Left renal cortex interstitium (tissue), 4 donors: ENCODE results near the gene PPP1R16B. TPM values are rescaled to one million over a fixed set of nuclear protein-coding genes. Genes with fewer than 3 reads are reported as not detected.

ENCODE experiments used
- DNase-seq, 4 donors: peaks; one replicate each; pipeline ENCODE4 v3.0.0-alpha.2; 2013; ENCODE audit warnings: low read depth in 4 of 4, low spot score in 2 of 4, missing footprints in 1 of 4
- polyA plus RNA-seq, 4 donors: library from polyadenylated mRNA; unstranded; fragments of 120-200 nt; gene quantifications; one replicate each; pipeline ENCODE4 v1.2.1, GENCODE V29; 2013; ENCODE audit not compliant: insufficient read length in 4 of 4

The PPP1R16B gene
- polyA plus RNA-seq, 4 donors: 6.5 to 8.6 (median 7.4) TPM

DNA sequence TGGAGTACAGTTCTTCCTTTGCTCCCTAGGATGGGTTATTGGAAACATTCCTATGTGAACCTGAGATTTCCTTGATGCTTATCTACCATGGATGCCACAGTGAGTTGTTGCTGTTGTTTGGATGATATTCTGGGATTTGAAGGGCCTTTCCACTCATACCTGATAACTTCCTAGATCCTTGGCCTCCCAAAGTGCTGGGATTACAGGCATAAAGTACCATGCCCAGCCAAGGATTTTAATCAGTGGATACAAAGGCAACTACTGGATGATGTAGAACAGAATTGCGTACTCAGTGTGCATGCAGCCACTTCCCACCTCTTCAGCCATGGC lies 20.0 kb downstream of the PPP1R16B start:
- no peak for DNase-seq

- DNase-seq: peak in 3 of 4 donors; percentile 36 to 73 (median 42)
Measured at GRCh38 chr20:38825901-38826625, 20.6 kb downstream of the PPP1R16B start.

- DNase-seq: no peak
Measured at GRCh38 chr20:38827770-38828281, 22.3 kb downstream of the PPP1R16B start.

DNA sequence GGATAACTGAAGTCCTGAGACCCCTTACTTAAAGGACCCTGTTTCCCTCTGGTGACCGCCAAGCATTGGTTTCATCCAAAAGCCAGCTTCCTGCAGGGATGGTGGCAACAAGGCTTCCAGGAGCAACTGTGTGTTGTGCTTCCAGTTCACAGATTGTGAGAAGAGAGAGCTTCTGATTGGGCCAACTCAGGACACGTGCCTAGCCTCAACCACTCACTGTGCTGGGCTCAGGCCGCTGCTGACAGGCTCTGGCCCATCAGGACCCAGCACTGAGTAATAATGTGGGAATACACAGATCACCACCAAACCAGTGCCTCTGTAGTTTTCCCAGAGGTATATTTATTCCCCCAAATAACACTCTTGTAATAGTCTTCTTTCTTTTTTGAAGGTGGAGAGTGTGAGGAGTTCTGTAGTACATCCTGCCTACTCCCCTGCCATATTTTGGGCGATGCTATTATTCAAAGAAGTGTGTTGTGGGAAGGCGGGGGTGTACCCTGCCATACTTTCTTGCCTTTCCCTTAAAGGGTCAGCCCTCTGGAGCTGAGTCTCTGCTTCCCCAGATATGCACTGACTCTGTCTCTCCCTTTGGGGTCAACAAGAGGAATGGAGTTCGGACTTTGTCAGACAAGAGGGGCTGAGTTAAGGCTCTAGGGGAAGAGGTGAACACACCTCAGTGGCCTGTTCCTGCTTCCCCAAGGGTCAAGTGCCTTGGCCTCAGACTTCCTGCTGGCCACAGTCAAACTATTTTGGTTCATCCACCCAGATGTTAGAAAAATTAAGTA lies 23.2 kb downstream of the PPP1R16B start:
- no peak for DNase-seq

- DNase-seq: no peak
Measured at GRCh38 chr20:38829296-38829875, 23.9 kb downstream of the PPP1R16B start.

- no peak for DNase-seq
Measured at GRCh38 chr20:38830356-38830755, 24.9 kb downstream of the PPP1R16B start.

DNA sequence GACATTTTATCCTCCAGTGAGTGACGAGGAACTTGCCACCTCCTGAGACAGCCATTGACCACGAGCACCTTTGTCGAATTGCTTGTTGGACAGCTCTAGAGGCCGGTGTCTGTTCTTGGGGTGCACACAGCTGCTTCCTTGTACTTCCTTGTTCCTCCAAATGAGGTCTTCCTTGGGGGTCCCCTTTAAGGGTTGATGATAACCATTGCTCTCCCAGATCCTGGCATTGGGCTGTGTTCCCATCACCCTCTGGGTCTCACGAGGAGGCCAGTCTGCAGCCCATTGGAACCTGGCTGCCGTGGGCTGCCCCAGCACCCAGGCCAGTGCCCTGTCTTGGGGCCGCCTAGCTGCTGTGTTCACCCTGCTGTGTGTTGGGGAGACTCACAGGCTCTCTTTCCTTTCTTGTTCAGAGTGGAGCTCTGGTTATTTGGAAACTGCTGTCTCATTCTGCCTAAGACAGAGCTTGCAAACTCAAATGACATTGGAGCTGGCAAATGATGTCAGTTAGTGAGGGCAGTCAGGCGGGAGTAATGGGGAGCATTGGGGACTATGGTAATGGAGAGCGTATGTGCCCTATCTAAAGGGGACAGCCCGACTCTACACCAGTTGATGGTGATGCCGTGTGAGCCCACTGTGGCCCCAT lies 25.7 kb downstream of the PPP1R16B start:
- DNase-seq: no peak

DNA sequence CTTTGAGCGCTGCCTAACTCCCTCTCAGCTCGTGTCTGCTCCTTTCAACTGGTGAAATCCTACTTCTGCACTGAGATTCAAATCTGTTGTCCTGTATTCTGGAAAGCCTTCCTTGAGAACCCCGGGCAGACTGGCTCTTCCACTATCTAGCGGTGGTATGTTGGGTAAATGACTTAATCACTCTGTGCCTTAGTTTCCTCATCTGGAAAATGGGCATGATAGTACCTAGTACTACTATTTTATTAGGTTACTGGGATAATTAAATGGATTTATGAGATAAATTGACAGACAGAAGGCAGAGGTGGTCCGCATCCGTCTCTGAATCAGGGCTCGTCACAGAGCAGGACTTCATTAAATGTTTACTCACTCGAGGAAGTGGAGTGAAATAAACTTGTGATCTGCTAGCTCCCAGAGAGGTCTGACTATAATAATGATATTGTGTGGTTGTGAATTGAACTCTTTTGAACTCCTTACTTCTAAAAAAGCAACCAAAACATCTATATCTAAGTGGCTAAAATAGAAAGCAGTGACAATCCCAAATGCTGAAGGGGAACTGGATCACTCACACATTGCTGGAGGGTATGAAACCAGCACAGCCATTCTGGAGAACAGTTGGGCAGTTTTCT lies 26.6 kb downstream of the PPP1R16B start:
- no peak for DNase-seq

DNA sequence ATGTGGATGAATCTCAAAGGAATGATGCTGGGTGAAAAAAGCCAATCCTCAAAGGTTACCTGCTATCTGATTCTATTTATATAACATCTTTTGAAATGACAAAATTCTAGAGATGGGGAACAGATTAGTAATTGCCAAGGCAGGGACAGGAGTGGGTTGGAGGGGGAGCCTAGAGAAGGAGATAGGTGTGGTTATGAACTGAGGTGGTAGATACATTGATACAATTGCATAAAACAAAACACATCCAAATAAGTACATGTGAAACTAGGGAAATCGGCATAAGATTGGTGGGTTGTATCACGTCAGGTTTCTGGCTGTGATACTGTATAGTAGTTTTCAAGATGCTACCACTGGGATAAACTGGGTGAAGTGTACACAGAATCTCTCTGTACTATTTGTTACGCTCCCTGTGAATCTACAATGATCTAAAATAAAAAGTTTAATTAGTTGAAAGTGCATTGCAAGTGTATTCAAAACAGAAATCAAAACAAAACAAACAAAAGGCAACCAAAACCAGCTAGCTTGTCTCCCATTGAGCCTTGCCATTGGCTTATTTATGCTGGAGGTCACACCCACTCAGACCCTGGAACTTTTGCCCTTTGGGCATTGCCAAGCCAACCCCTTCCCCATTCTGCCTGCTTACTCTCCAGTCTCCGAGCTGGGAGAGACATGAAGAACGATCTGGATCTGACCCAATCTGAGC lies 27.8 kb downstream of the PPP1R16B start:
- DNase-seq: no peak

DNA sequence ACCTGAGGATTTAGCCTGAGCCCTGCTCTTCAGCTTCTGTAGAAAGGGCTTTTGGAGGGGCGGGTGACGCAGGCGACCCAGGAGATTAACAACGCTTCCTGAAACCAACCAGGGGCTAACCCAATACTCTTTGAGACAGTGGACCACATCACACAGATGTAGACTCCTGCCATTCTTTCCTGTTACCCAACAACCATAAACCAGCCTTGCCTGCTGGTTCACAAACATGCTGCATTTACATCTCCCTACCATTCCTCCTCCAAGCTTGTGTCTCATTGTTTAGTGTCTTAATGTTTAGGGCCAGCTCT lies 28.3 kb downstream of the PPP1R16B start:
- DNase-seq: no peak

DNA sequence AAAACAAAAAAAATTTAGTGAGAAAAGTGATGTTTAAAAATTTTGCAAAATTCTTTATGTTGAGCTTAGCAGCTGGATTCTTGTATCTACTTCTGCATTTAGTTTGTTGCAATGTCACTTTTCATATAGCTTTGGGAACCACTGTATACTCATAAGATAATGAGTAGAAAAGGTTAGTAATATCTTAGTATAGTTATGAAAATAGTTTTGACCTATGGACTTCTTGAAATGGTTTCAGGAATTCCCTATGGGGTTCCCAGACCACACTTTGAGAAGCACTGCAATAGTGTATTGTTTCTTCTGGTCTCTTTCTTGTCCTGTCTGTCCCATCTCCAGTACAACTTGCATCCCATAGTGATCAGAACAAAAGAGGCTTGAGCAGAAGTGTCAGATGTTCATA lies 29.4 kb downstream of the PPP1R16B start:
- no peak for DNase-seq

- no peak for DNase-seq
Measured at GRCh38 chr20:38835792-38836191, 30.3 kb downstream of the PPP1R16B start.

DNA sequence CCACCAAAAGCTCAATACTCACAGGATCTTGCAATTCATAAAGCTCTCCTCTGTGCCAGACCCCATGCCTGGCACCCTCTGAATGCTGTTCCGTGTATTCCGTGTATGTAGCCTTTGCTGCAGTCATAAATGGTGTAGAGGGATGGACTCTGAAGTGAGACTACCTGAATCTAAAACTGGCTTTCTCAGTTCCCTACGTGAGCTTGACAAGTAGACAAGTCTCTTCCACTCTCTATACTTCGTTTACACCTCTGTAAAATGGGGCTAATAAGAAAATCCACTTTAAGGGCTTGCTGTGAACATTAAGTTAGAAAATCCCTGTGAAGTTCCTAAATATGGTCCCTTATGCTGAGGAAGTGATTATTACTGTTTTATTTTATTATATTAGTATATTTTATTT lies 31.5 kb downstream of the PPP1R16B start:
- no peak for DNase-seq

- DNase-seq: no peak
Measured at GRCh38 chr20:38838326-38838725, 32.8 kb downstream of the PPP1R16B start.

GRCh38 chr20:38839563-38839962 lies 34.1 kb downstream of the PPP1R16B start:
- DNase-seq: no peak

DNA sequence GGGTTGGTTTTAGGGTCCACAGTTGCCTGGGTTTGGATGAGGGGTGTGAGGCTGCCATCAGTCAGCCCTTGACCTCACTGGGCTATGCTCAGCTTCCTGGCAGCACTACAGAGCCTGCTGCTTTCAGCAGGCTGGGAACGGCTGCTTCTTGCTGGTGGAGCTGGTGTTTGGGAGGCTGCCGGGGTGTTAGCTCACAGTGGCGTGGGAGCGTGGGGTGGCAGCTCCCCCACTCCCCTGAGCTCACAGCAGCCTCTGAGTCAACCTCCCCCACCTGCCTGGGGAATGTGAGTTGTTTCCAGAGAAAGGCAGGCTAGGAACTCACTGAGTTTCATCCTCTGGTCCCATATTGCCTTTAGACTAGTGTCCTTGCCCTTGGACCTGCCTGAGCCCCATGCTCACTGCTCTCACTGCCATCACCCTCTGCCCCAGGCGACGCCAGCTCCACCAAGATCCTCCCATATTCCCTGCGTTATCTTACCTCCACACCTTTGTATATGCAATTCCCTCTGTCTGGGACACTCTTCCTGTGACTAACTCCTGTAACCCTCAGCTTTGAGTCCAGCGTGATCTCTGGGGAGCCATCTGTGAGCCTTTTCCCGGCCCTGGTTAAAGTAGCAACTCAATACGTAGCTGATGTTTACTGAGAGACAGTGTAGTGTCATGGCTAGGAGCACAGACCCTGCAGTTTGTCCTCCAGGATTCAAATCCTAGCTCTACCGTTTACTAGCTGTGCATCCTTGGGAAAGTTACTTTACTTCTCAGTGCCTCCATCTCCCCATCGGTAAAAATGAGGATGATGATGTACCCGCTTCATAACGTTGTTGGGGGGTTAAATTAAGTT lies 34.8 kb downstream of the PPP1R16B start:
- DNase-seq: no peak

DNA sequence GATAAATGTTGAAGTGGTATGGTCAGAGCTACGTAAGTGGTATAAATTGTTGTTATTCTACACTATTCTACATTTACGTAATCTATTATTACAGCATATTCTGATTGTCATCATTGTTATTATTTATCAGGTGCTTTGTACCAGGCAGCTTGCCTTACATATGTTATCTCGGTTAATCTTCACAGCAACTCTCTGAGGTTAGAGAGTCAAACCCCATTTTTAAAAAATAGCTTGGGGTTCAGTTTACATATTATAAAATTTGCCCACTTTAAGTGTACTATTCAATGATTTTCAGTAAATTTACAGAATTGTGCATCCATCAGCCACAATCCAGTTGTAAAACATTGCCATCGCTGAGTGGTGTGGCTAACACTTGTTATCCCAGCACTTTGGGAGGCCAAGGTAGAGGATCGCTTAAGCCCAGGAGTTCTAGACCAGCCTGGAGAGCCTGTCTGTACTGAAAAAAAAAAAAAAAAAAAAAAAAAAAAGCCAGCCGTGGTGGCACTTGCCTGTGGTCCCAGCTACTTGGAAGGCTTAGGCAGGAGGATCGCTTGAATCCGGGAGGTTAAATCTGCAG lies 35.5 kb downstream of the PPP1R16B start:
- DNase-seq: no peak

DNA sequence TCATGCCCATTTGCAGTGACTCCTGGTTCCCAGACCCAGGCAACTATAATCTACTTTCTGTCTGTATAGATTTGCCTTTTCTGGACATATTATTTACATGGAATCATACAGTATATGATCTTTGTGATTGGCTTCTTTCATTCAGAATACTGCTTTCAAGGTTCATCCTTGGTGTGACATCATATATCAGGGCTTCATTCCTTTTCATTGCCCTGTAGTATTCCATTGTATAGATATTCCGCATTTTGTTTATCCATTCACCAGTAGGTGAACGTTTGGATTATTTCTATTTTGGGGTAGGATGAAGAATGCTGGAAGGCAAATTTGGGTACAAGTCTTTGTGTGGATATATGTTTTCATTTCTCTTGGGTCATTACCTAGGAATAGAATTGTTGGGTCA lies 36.1 kb downstream of the PPP1R16B start:
- DNase-seq: no peak

DNA sequence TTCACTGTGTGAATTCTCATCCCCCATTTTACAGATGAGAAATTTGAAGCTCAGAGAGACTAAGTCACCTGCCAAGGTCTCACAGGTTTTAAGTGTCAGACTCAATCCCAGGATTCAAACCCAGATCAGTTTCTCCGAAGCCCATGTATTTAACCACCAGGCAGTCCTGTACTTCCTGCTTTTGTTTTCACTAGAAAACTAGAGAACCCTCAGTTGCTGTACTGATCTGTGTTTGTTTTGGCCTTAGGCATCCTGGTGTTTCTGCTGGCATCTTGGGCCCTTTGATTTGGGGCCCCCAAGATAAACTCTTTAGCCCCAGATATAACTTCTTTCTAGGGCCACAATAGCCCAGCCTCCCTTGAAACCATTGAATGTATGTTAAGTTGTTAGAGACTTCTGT lies 36.5 kb downstream of the PPP1R16B start:
- no peak for DNase-seq
